Brain microvascular endothelial cell (primary cell): Measurements from ENCODE around the gene SRPK3.

Experiments used
- DNase-seq: peaks from one replicate; pipeline ENCODE4 v3.0.0-alpha.2; 2020
- H3K27ac ChIP-seq: fragments of 250-450 bp; sonication (Bioruptor Pico); 2 replicates; pipeline ENCODE4 v1.5.1; 2020; ENCODE audit warnings: mild to moderate bottlenecking, moderate library complexity
- H3K27me3 ChIP-seq: fragments of 250-450 bp; sonication (Bioruptor Pico); replicated peaks from 2 replicates; pipeline ENCODE4 v1.5.1; 2020; ENCODE audit warnings: mild to moderate bottlenecking
- H3K36me3 ChIP-seq: fragments of 250-450 bp; sonication (Bioruptor Pico); replicated peaks from 2 replicates; pipeline ENCODE4 v1.5.1; 2020; ENCODE audit warnings: mild to moderate bottlenecking
- H3K4me3 ChIP-seq: 2 replicates; pipeline ENCODE4 v1.5.1; 2011; ENCODE audit warnings: low read depth, mild to moderate bottlenecking, control low read depth, low read length, moderate library complexity
- in situ Hi-C: cut with HindIII; loops from 2 replicates; pipeline ENCODE4 v1.10.0; 2017; ENCODE audit warnings: low sequenced_read_pairs, low pct_ligation_motif_present
- TF ChIP-seq, protein P1 (sequence below): IDR thresholded peaks from 2 replicates; pipeline ENCODE4 v1.5.1; 2011; ENCODE audit warnings: low read depth, mild to moderate bottlenecking, moderate library complexity, low read length, control low read depth, inconsistent platforms; ENCODE audit errors: missing control alignments

The SRPK3 gene

DNA sequence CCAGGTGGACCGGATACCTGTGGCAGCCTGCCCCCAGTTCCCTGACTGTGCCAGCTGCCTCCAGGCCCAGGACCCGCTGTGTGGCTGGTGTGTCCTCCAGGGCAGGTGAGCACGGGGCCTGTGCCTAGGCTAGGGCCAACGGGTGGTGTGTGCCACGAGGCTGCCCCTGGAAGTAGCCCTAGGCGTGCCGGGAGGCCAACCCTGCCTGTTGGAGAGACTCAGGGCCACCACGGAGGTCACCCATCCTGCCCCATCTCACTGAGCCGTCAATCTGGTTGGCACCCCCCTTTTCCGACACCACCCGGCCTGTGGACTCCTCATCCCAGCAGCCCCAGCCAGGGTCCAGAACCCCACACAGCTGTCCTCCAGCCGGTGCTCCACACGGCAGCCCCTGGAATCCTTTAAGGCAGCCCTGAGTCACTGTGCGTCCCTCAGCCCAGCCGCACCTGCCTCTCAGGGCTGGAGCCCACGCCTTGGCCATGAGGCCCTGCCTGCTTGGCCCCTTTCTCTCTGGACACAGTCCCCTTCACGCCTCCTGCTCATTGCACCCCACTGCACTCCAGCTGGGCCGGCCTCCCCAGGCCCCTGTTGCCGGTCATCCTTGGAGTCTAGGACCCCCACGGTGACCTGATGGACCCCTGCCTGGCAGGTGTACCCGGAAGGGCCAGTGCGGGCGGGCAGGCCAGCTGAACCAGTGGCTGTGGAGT is 11.5 kb upstream of the SRPK3 start:
- no peaks in the 10 kb centered on the region for H3K36me3 ChIP-seq
- H3K27me3 ChIP-seq, result no peaks in the 10 kb centered on the region
- in situ Hi-C loops, result no loop called here
- TF ChIP-seq, protein P1, sequence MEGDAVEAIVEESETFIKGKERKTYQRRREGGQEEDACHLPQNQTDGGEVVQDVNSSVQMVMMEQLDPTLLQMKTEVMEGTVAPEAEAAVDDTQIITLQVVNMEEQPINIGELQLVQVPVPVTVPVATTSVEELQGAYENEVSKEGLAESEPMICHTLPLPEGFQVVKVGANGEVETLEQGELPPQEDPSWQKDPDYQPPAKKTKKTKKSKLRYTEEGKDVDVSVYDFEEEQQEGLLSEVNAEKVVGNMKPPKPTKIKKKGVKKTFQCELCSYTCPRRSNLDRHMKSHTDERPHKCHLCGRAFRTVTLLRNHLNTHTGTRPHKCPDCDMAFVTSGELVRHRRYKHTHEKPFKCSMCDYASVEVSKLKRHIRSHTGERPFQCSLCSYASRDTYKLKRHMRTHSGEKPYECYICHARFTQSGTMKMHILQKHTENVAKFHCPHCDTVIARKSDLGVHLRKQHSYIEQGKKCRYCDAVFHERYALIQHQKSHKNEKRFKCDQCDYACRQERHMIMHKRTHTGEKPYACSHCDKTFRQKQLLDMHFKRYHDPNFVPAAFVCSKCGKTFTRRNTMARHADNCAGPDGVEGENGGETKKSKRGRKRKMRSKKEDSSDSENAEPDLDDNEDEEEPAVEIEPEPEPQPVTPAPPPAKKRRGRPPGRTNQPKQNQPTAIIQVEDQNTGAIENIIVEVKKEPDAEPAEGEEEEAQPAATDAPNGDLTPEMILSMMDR, result no peak
- no peak overlapping the region for H3K27ac ChIP-seq
- H3K4me3 ChIP-seq, result no peak overlapping the region
- DNase-seq, result no peak

DNA sequence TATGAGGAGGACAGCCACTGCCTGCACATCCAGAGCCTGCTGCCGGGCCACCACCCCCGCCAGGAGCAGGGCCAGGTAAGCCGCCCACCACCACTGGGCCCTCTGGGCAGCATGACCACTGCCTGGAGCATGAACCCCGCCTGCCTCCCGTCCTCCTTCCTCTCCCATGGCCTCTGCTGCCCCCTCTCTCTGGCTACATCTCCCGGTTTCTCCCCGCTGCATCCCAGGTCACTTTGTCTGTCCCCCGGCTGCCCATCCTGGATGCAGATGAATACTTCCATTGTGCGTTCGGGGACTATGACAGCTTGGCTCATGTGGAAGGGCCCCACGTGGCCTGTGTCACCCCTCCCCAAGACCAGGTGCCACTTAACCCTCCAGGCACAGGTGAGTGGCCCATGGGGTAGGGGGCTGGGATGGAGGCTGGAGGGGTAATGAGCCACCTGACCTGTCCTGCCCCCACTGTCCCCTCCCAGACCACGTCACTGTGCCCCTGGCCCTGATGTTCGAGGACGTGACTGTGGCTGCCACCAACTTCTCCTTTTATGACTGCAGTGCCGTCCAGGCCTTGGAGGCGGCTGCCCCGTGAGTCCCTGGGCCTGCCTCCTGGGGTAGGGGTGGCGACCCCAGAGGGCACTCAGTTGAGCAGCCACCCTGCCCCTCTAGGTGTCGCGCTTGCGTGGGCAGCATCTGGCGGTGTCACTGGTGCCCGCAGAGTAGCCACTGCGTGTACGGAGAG is 10.8 kb upstream of the SRPK3 start:
- TF ChIP-seq, protein P1, result no peak
- H3K27ac ChIP-seq, result no peak overlapping the region
- H3K4me3 ChIP-seq, result no peak overlapping the region
- in situ Hi-C loops, result no loop called here
- H3K36me3 ChIP-seq, result no peaks in the 10 kb centered on the region
- no peak for DNase-seq
- H3K27me3 ChIP-seq, result no peaks in the 10 kb centered on the region

DNA sequence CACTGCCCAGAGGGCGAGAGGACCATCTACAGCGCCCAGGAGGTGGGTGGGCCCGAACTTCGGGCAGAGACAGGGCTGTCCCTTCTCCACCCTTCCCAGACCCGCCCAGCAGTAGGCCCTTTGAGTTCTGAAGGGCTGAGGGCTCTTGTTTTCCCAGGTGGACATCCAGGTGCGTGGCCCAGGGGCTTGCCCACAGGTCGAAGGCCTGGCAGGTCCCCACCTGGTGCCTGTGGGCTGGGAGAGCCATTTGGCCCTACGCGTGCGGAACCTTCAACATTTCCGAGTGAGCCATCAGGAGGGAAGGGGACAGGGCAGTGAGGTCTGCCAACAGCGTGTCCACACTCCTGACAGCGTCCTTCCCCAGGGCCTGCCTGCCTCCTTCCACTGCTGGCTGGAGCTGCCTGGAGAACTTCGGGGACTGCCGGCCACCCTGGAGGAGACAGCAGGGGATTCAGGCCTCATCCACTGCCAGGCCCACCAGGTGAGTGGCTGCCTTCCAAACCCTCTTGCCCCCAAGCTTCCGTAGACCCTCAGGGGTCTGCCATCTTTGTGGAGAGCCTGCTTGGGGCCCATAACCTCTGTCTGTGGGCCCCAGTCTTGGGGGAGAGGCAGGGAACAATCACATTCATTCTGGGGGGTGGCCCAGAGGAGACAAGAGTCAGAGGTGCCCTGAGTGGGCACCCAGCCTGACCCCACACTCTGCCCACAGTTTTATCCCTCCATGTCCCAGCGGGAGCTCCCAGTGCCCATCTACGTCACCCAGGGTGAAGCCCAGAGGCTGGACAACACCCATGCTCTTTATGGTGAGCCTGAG is 10.0 kb upstream of the SRPK3 start:
- Histone ChIP-seq H3K36me3 (no peaks in the 10 kb centered on the region), H3K27ac (no peak overlapping the region), H3K27me3 (no peaks in the 10 kb centered on the region), H3K4me3 (no peak overlapping the region)
- in situ Hi-C loops, result no loop called here
- DNase-seq, result no peak
- TF ChIP-seq, protein P1, result no peak

DNA sequence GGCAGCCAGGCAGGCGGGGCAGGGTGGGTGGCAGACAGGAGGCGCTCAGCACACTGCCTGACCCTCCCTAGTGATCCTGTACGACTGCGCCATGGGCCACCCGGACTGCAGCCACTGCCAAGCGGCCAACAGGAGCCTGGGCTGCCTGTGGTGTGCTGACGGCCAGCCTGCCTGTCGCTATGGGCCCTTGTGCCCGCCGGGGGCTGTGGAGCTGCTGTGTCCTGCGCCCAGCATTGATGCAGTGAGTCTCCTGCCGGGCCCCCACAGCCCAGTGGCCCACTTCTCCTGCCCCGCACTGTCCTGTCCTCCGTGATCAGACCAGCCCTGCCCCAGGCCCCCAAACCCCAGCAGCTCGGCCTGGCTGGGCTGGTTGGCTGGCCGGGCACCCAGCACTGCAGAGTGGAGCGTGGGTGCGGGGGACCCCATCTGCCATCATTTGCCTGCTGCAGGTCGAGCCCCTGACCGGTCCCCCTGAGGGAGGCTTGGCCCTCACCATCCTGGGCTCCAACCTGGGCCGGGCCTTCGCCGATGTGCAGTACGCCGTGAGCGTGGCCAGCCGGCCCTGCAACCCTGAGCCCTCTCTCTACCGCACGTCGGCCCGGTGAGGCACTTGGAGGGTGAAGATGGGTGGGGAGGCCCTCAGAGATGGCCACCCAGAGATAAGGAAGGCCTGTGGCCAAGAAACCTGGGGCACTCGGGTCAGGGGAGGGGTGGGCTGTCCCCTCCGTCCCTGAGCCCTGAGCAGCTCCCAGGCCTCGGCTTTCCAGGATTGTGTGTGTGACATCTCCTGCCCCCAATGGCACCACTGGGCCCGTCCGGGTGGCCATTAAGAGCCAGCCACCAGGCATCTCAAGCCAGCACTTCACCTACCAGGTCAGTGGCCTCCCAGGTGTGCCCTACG is 9.2 kb upstream of the SRPK3 start:
- in situ Hi-C loops, result no loop called here
- H3K27ac ChIP-seq, result no peak overlapping the region
- H3K4me3 ChIP-seq, result no peak overlapping the region
- no peak for DNase-seq
- no peaks in the 10 kb centered on the region for H3K27me3 ChIP-seq
- TF ChIP-seq, protein P1, result no peak
- H3K36me3 ChIP-seq, result no peaks in the 10 kb centered on the region
